IMR-90 (cell line): ENCODE data around the gene KLC1. TPM values are rescaled to one million over a fixed set of nuclear protein-coding genes. Genes with fewer than 3 reads are reported as not detected.

Source experiments
- ATAC-seq: fragments of 200-7000 bp; cut with Tn5 transposase; 2 replicates; pipeline ENCODE4 v1.9.1; 2020; ENCODE audit warnings: low read depth, mild to moderate bottlenecking, moderate library complexity
- BruUV-seq: library from RNA; stranded (reverse); fragments of 400-500 nt; replicated peaks from 2 replicates; lab custom pipeline; 2021; lab: Mats Ljungman, UMichigan
- CTCF ChIA-PET: fragments of 300-600 bp; formaldehyde crosslinking; extraction: SDS; loops from one replicate; lab custom pipeline; 2021; ENCODE audit warnings: antibody characterized with exemption; lab: Yijun Ruan, JAX
- POLR2A ChIA-PET: fragments of 300-600 bp; sonication (Branson Sonifier 250); formaldehyde crosslinking; loops from one replicate; lab custom pipeline; 2022; ENCODE audit warnings: antibody characterized with exemption; ENCODE audit not compliant: unreplicated experiment; lab: Charles Lee
- DNase-seq: peaks from one replicate; pipeline ENCODE4 v3.0.0; 2013
- H2AFZ ChIP-seq: replicated peaks from 2 replicates; pipeline ENCODE3; 2013; ENCODE audit warnings: low read length, mild to moderate bottlenecking; ENCODE audit not compliant: poor library complexity
- H2AK5ac ChIP-seq: 2 replicates; pipeline ENCODE4 v1.6.1; 2013; ENCODE audit warnings: low read depth, low read length, inconsistent platforms
- H2AK9ac ChIP-seq: replicated peaks from 2 replicates; pipeline ENCODE3; 2013; ENCODE audit warnings: mild to moderate bottlenecking, low read depth, low read length, moderate library complexity; ENCODE audit not compliant: poor library complexity
- H2BK120ac ChIP-seq: 2 replicates; pipeline ENCODE4 v1.6.1; 2013; ENCODE audit warnings: low read depth, low read length, inconsistent platforms
- H2BK15ac ChIP-seq: 3 replicates; pipeline ENCODE4 v1.6.1; 2013; ENCODE audit warnings: low read depth, low read length, inconsistent platforms
- H2BK20ac ChIP-seq: 2 replicates; pipeline ENCODE4 v1.6.1; 2013; ENCODE audit warnings: low read depth, mild to moderate bottlenecking, inconsistent platforms, low read length, moderate library complexity
- H2BK5ac ChIP-seq: 2 replicates; pipeline ENCODE4 v1.6.1; 2013; ENCODE audit warnings: mild to moderate bottlenecking, low read depth, low read length, inconsistent platforms; ENCODE audit not compliant: poor library complexity, severe bottlenecking
- H3K14ac ChIP-seq: replicated peaks from 2 replicates; pipeline ENCODE4 v1.6.1; 2013; ENCODE audit warnings: low read depth, low read length, inconsistent platforms
- H3K18ac ChIP-seq: 2 replicates; pipeline ENCODE4 v1.6.1; 2013; ENCODE audit warnings: low read depth, low read length, control low read depth
- H3K23ac ChIP-seq: 2 replicates; pipeline ENCODE4 v1.6.1; 2013; ENCODE audit warnings: low read depth, low read length, inconsistent platforms
- H3K27ac ChIP-seq: 2 replicates; pipeline ENCODE4 v1.5.1; 2013; ENCODE audit warnings: mild to moderate bottlenecking, control low read depth, low read length; ENCODE audit not compliant: insufficient read depth
- H3K27me3 ChIP-seq: 2 replicates; pipeline ENCODE4 v1.6.1; 2013; ENCODE audit warnings: low read length; ENCODE audit not compliant: control insufficient read depth, insufficient read depth
- H3K36me3 ChIP-seq: 2 replicates; pipeline ENCODE4 v1.6.1; 2013; ENCODE audit warnings: low read length, mixed read lengths; ENCODE audit not compliant: control insufficient read depth, insufficient read depth
- H3K4ac ChIP-seq: 2 replicates; pipeline ENCODE4 v1.6.1; 2013; ENCODE audit warnings: low read depth, low read length, inconsistent platforms
- H3K4me1 ChIP-seq: 2 replicates; pipeline ENCODE4 v1.6.1; 2013; ENCODE audit warnings: low read length, mixed read lengths; ENCODE audit not compliant: control insufficient read depth, insufficient read depth
- H3K4me2 ChIP-seq: 2 replicates; pipeline ENCODE4 v1.6.1; 2013; ENCODE audit warnings: low read depth, mild to moderate bottlenecking, control low read depth, low read length, moderate library complexity
- H3K4me3 ChIP-seq: 2 replicates; pipeline ENCODE4 v1.5.1; 2013; ENCODE audit warnings: low read depth, mild to moderate bottlenecking, control low read depth, low read length, moderate library complexity; ENCODE audit not compliant: insufficient read depth
- H3K56ac ChIP-seq: 2 replicates; pipeline ENCODE4 v1.6.1; 2013; ENCODE audit warnings: low read length, inconsistent platforms; ENCODE audit not compliant: insufficient read depth; ENCODE audit errors: extremely low read depth
- H3K79me1 ChIP-seq, 2 experiments: 2 replicates each; pipeline ENCODE4 v1.6.1; 2013; ENCODE audit warnings: low read length in 2 of 2, inconsistent platforms in 1 of 2, low read depth in 1 of 2
- H3K9ac ChIP-seq: 2 replicates; pipeline ENCODE4 v1.6.1; 2013; ENCODE audit warnings: low read depth, low read length, control low read depth
- H3K9me1 ChIP-seq: 2 replicates; pipeline ENCODE4 v1.6.1; 2013; ENCODE audit warnings: low read length, inconsistent platforms; ENCODE audit not compliant: insufficient read depth
- H3K9me3 ChIP-seq: 2 replicates; pipeline ENCODE4 v1.6.1; 2013; ENCODE audit warnings: low read length; ENCODE audit not compliant: control insufficient read depth, insufficient read depth
- H4K20me1 ChIP-seq: 2 replicates; pipeline ENCODE4 v1.6.1; 2013; ENCODE audit warnings: low read length, inconsistent platforms; ENCODE audit not compliant: insufficient read depth
- H4K5ac ChIP-seq: 2 replicates; pipeline ENCODE4 v1.6.1; 2013; ENCODE audit warnings: mild to moderate bottlenecking, low read depth, low read length, control low read depth
- H4K8ac ChIP-seq, 2 experiments: 2 replicates each; pipeline ENCODE4 v1.6.1; 2013; ENCODE audit warnings: low read depth in 2 of 2, low read length in 2 of 2, control low read depth in 1 of 2, inconsistent platforms in 1 of 2
- H4K91ac ChIP-seq: 2 replicates; pipeline ENCODE4 v1.6.1; 2013; ENCODE audit warnings: low read depth, low read length, inconsistent platforms; ENCODE audit not compliant: insufficient read depth
- BHLHE40 ChIP-seq: fragments of 150-350 bp; IDR thresholded peaks from 2 replicates; pipeline ENCODE4 v1.6.1; 2016; ENCODE audit warnings: mild to moderate bottlenecking, low read depth, low read length
- CEBPB ChIP-seq: IDR thresholded peaks from 2 replicates; pipeline ENCODE4 v1.6.1; 2012; ENCODE audit warnings: low read depth, low read length, improper control_type of control experiment
- FOS ChIP-seq: fragments of 150-350 bp; IDR thresholded peaks from 2 replicates; pipeline ENCODE4 v1.6.1; 2016; ENCODE audit warnings: low read depth, low read length
- MXI1 ChIP-seq: IDR thresholded peaks from 2 replicates; pipeline ENCODE4 v1.6.1; 2012; ENCODE audit warnings: low read depth, mild to moderate bottlenecking, low read length, moderate library complexity, borderline replicate concordance
- NFE2L2 ChIP-seq: fragments of 150-350 bp; IDR thresholded peaks from 2 replicates; pipeline ENCODE4 v1.6.1; 2016; ENCODE audit warnings: low read depth, mild to moderate bottlenecking, low read length
- POLR2A ChIP-seq: IDR thresholded peaks from 2 replicates; pipeline ENCODE4 v1.6.1; 2012; ENCODE audit warnings: mild to moderate bottlenecking, low read depth, low read length
- RCOR1 ChIP-seq: IDR thresholded peaks from 2 replicates; pipeline ENCODE4 v1.6.1; 2012; ENCODE audit warnings: mild to moderate bottlenecking, low read length, improper control_type of control experiment; ENCODE audit not compliant: insufficient replicate concordance
- RFX5 ChIP-seq: IDR thresholded peaks from 2 replicates; pipeline ENCODE4 v1.8.0; 2012; ENCODE audit warnings: low read depth, mild to moderate bottlenecking, low read length, moderate library complexity
- WGBS, 2 experiments: methylation state at CpG; one replicate each; pipeline versions ENCODE4 v1.1.5 to v1.1.7; 2013; ENCODE audit warnings: missing lambda C conversion rate in 2 of 2; ENCODE audit not compliant: insufficient read length in 1 of 2; ENCODE audit errors: extremely low coverage in 2 of 2; 5-methylcytosine and 5-hydroxymethylcytosine counted together
- dilution Hi-C: fragments of 300-500 bp; cut with HindIII; formaldehyde crosslinking; loops from one replicate; pipeline ENCODE4 v1.14.3; 2018; ENCODE audit warnings: low sequenced_read_pairs; ENCODE audit not compliant: unreplicated experiment
- in situ Hi-C: fragments of 300-500 bp; cut with MboI; formaldehyde crosslinking; loops from 3 replicates; pipeline ENCODE4 v1.14.3; 2019; ENCODE audit warnings: low sequenced_read_pairs, inconsistent platforms, mixed read lengths
- intact Hi-C: fragments of 100-400 bp; cut with micrococcal nuclease; formaldehyde crosslinking; loops from 2 replicates; pipeline ENCODE4 v1.10.0; 2022
- polyA plus RNA-seq, 3 experiments: library from polyadenylated mRNA; depleted of rRNA; stranded (reverse); fragments of >200 nt; gene quantifications; 2 replicates each; pipeline ENCODE4 v1.2.3, GENCODE V29; 2012; ENCODE audit warnings: low replicate concordance in 1 of 3
- total RNA-seq: library from RNA; depleted of rRNA; stranded (reverse); fragments of >200 nt; gene quantifications from 2 replicates; pipeline ENCODE4 v1.2.3, GENCODE V29; 2012

KLC1 gene
- total and polyA plus RNA-seq, 2 of the 4 experiments (the other 2 are of a cell fraction): 101 to 157 TPM

DNA sequence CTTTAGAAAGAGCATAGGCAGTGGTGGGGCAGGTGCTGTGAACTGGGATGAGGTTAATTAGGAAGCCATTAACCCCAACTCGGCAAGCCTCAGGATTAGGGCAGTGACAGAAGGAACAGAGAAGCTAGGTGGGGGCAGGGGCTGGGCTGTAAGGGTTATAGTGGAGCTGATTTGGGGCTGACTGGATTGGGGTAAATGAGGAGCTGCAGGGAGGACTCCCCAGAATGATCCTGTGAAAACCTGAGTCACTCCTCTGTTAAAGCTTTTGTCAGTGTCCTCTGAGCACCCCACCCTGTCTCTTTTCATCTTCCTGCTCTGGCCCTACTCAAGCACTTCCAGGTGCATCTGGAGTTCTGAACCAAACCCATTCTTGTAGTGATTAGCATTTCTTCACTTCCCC, 4.4 kb downstream of the KLC1 start:
- in situ Hi-C loops: no loop called here
- Histone ChIP-seq H4K8ac (no peak overlapping the region), H3K4ac (no peak overlapping the region), H2BK15ac (no peak overlapping the region), H4K20me1 (peaks cover 84% of the 10 kb centered on the region), H2AFZ (no peak overlapping the region), H3K9ac (no peak overlapping the region), H3K4me1 (peaks cover 11% of the 10 kb centered on the region), H2BK20ac (no peak overlapping the region), H2BK5ac (no peak overlapping the region), H2AK5ac (no peak overlapping the region), H3K79me1 (peaks cover 0 to 18% of the 10 kb centered on the region in 2 experiments; a peak in 2 of 4 replicates), H3K27me3 (no peaks in the 10 kb centered on the region), H3K27ac (no peak overlapping the region), H2BK120ac (no peak overlapping the region), H3K9me3 (no peaks in the 10 kb centered on the region), H3K36me3 (peaks cover 14% of the 10 kb centered on the region), H2AK9ac (no peak overlapping the region), H4K91ac (no peak overlapping the region), H3K18ac (no peak overlapping the region), H3K4me3 (no peak overlapping the region), H4K5ac (no peak overlapping the region), H3K56ac (no peak overlapping the region), H3K9me1 (peaks cover 13% of the 10 kb centered on the region), H3K23ac (no peak overlapping the region), H3K4me2 (no peak overlapping the region), H3K14ac (no peak overlapping the region)
- no TSS peak for BruUV-seq
- intact Hi-C loops: no loop called here
- no peak for TF ChIP-seq POLR2A
- no peak for TF ChIP-seq BHLHE40
- no peak for TF ChIP-seq NFE2L2
- TF ChIP-seq FOS: no peak
- TF ChIP-seq RCOR1: no peak
- TF ChIP-seq RFX5: no peak
- TF ChIP-seq CEBPB: no peak
- TF ChIP-seq MXI1: no peak
- WGBS, 2 experiments: no CpG with 5 or more reads among the region's 1 CpG
- POLR2A ChIA-PET: no interaction called here
- CTCF ChIA-PET: no interaction called here
- DNase-seq (no peak), ATAC-seq (no peak)
- dilution Hi-C loops: no loop called here
